Germinal center (tissue), 1 donor: ENCODE data around the gene SLC29A4.
"Not testable (repeated sequence)": the region's sequence is repeated elsewhere in the genome, so short reads cannot be mapped to it uniquely, and the experiment has no call there.

ENCODE experiments used
- DNase-seq: peaks from one replicate; pipeline ENCODE4 v3.0.0; 2012; ENCODE audit warnings: mixed read lengths, low spot score

Gene SLC29A4

GRCh38 chr7:5274985-5275431 is 7.7 kb upstream of the SLC29A4 start:
- not testable (repeated sequence) for DNase-seq

- not testable (repeated sequence) for DNase-seq
Observed at GRCh38 chr7:5275510-5275909, 7.2 kb upstream of the SLC29A4 start.

DNA sequence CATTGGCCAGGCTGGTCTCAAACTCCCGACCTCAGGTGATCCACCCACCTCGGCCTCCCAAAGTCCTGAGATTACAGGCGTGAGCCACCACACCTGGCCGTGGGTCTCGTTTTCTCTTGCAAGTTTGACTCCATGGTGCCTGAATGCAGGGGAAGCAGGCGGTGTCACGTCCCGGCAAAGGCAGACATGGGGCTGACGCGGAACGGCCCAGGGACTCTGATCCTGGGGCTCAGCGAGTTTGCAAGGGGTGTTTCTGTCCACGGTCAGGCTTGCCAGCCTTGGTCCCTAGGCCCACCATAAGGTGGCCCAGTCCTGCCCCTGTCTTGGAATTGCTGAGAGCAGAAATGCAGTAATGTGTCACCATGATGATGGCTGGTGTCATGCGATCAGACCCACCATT is 6.6 kb upstream of the SLC29A4 start:
- not testable (repeated sequence) for DNase-seq

DNA sequence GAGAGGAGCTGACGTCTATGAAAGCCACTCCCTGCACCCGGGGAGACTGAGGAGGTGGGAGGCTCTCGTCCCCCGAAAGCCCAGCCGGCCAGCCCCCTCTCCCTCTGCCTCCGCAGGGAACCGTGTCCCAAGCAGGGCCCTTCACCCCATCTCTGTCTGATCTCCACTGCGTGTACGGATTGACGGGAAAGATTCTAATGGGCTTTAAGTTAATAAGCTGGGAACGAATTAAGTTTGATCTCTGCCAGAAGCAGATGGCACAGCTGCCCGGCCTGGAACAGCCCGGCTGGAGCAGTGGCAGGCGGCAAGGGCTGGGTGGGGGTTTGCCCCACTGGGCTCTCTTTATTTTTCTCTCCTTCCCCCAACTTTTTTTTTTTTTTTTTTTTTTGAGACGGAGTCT is 6.1 kb upstream of the SLC29A4 start:
- DNase-seq: no peak

DNA sequence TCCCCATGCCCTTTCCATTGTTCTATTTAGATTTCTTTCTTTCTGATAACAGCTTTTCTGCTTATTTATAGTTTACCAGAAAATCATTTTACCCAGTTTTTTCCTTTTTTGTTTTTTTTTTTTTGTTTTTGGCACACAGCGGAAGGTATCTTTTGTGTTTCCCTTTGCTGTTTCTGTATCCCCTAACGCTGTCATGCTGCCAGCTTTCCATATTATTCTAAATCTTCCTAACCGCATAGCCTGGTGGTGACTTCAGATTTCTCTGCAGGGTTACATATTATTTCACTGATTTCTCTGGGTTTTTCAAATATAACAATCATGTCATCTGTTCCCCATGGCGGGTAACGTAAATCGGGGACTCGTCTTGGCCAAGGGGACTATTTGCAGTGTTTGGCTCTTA is 4.0 kb upstream of the SLC29A4 start:
- no peak for DNase-seq

DNA sequence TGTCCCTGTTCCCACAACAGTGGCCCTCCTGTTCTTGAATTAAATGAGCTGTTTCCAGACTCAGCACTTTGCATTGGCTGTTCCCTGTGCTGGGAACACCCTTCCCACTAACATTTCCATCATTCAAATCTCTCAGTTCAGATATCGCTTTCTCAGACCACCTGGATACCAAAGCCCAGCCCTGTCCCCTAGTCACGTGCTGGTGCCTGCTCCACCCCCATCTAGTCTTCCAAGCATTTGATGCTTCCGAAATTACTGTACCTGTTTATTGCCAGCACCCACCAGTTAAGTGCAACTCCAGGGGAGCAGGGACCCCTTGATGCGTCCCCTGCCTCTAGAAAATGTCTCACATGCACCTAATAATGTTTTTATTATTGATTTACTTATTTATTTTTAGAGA is 3.0 kb upstream of the SLC29A4 start:
- DNase-seq: no peak

- DNase-seq: not testable (repeated sequence)
Observed at GRCh38 chr7:5281598-5282500, 894 bp upstream of the SLC29A4 start.

DNA sequence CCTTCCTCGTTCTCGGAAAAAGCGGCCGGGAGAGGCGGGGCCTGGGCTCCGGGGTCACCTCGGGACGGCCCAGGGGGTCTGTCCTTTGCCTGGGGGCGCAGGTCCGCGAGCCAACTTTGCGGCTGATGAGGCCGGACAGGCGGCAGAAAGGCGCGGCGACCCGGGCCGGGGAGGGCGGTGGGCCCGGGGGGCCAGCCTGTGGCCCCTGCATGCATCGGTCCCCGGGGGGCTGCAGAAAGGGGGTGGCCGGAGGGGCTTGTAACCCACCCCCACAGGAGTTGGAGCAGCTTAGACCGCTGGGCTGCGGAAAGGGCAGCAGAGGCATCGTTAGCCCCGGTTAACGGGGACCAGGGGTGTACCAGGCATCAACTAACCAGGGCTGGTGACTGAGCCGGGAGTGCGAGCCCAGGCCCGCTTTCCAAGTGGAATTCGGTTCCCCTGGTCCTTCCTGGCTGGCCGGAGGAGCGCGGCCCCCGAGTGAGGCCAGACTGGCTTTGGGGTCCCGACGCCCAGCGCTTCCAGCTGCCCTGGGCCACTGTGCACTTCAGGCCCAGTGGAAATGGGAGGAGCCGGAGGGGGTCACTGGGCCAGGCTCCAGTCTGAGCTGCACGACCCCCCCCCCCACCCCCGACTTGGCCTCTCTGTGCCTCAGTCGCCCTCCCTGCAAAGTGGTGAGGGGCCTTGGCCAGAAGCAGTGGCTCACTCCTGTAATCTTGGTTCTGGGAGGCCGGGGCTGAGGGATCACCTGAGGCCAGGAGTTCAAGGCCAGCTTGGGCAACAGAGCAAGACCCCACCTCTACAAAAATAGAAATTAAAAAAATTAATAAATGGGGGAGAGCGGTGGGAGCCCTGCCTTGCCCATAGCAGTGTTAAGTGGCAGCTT is 919 bp downstream of the SLC29A4 start:
- DNase-seq: no peak

- DNase-seq: peak; percentile 41
Observed at GRCh38 chr7:5284304-5285281, 1.9 kb downstream of the SLC29A4 start.

DNA sequence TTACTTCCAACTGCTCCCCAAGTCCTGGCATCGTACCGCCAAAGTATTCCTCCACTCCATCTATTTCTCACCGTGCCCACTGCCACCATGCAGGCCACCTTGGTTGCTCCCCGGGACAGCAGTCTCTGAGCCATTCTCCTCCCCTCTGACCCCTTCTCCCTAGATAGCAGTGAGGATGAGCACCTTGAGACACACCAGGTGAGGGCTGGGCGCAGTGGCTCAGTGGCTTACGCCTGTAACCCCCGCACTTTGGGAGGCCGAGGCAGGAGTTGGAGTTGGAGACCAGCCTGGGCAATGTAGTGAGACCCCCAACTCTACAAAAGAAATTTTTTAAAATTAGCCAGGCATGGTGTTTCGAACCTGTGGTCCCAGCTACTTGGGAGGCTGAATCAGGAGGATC is 4.2 kb downstream of the SLC29A4 start:
- DNase-seq: no peak

GRCh38 chr7:5287373-5287772 is 4.6 kb downstream of the SLC29A4 start:
- DNase-seq: not testable (repeated sequence)

- DNase-seq: no peak
Observed at GRCh38 chr7:5287802-5288201, 5.1 kb downstream of the SLC29A4 start.

DNA sequence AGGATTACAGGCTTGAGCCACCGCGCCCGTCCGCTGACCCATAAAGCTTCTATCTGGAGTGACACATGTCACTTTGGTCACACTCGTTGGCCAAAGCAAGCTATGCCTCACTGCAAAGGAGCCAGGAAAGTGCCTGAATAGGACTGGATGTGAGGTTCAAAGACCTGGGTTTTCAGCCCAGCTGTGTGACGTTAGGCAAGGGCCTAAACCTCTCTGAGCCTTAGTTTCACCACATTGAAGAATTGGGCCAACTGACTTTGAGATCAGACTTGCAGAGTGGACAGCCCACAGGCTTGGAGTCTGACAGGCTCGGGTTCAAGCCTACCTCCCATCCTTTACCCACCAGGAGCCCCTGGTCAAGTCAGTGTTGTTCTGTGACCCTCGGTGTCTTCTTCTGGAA is 5.8 kb downstream of the SLC29A4 start:
- not testable (repeated sequence) for DNase-seq

DNA sequence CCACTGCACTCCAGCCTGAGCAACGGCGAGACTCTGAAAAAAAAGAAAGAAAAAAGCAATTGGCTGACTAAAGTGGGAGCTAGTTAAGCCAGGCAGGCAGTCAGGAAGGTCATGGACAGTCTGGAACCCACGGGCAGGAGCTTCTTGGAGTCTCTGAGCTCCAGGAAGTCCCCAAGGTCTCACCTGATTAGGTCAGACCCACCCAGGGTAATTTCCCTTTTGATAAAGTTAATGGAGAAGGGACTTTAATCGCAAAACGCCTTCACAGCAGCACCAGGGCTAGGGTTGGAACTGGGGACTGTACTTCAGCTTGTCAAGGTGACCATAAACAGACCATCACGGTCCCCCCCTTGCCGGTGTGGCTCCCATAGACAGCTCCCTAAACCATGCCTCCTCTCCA is 6.6 kb downstream of the SLC29A4 start:
- DNase-seq: no peak

- DNase-seq: no peak
Observed at GRCh38 chr7:5291301-5291700, 8.6 kb downstream of the SLC29A4 start.

- not testable (repeated sequence) for DNase-seq
Observed at GRCh38 chr7:5291711-5292335, 9.1 kb downstream of the SLC29A4 start.

DNA sequence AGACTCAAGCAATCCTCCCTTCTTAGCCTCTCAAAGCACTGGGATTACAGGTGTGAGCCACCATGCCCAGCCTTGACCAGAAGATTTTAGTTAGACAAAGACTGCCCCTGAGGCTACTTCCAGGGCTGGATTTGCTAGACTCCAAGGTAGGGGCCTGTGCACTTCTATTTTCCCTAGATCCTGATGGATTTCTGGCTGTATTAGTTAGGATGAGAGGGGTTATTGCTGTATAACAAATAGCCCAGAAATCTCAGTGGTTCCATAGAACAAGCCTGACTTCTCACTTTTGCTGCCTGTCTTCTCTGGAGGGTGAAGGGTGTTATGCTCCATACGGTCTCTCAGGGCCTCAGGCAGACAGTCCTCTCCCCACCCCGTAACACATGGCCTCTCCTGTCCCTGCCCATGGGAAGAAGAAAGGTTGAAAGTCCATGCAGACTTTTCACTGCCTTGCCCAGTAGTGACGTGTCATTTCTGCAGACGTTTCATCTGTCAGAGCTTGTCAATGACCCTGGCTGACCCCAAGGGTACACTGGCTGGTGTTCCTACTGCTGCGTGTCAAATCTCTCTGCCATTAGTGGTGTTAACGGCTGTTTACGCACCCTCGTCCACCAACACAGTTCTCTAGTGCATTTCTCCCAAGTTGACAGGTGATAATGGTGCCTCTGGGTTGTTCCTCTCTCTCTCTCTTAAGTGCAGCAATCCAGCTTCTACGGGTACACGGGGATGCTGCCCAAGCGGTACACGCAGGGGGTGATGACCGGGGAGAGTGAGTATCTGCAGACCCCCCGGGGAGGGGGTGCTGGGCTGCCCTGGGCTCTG is 11.6 kb downstream of the SLC29A4 start:
- DNase-seq: no peak

DNA sequence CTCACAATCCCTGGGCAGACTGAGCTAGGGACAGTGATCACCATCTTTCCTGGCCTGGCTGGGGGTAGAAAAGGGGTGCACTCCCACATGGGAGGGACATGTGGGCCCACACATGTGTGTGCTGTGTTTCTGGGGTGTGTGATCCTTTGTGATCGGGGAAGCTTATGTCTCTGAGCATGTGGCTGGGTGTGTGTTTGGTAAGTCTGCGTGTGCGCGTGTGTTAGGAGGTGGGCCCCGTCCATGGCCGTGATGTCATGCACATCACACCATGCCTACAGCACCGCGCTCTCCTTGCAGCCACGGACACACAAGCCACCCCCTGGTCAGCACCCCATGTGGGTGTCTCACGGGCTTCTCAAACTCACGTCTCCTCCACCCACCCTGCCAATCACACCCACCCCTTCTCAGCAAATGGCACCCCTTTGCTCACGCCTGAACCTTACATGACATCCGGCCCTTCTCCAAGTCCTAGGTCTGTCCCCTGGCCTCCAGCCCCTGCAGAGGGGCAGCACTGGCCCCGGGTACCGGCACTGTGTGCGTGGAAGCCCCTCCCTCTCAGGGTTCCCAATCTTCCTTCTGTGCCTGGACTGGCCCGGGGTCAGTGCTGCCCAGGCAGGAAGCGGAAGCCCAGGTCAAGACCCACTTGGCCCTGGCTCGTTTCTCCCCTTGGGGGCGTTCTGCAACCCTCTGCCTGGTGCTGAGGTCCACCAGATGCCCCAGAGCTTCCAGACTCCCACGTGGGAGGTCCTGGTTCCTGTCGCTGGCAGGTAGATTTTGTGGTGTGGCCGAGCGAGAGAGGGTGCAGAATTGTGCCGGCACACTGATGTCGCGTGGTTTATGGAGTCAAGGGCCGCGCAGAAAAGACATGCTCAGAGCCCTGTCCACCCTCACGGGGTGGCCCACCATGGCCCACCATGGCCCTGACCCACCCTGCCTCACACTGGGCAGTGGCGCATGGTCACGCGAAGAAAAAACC is 12.6 kb downstream of the SLC29A4 start:
- no peak for DNase-seq

DNA sequence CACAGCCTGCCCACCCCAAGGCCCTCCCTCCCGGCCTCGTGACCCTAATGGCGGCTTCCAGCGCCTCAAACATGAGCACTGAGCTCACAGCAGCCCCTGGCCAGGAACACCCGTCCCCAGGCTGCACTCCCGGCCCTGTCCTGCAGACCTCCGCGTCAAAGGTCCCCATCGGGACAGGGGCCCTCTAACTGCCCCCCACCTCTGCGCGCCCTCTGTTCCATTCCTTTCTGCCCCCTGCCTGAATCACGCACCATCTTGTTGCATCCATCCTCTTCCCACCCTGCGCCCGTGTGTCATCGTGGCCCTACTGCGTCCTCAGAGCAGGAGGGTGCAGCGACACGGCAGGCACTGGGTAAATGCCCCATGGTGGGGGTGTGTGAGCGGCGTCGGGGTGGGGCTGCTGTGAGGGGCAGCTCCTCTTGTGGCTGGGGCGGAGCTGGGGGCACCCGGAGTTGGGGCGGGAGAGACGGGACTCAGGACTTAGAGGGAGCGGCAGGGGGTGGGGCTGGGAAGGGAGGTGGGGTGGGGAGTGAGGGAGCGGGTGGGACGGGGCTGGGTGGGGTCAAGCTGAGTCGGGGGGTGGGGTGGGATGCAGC is 13.4 kb downstream of the SLC29A4 start:
- no peak for DNase-seq
